Activated CD8-positive, alpha-beta memory T cell treated with anti-CD3 and anti-CD28 coated beads, Interleukin-2, amount 50 U/mL, for 1 hour (primary cell): ENCODE measurements around the gene RAB23.

ENCODE experiments used
- DNase-seq: peaks from one replicate; pipeline ENCODE4 v3.0.0-alpha.2; 2020; ENCODE audit errors: extremely low read depth

The RAB23 gene

GRCh38 chr6:57242505-57242904, 20.4 kb upstream of the RAB23 start:
- DNase-seq: no peak

DNA sequence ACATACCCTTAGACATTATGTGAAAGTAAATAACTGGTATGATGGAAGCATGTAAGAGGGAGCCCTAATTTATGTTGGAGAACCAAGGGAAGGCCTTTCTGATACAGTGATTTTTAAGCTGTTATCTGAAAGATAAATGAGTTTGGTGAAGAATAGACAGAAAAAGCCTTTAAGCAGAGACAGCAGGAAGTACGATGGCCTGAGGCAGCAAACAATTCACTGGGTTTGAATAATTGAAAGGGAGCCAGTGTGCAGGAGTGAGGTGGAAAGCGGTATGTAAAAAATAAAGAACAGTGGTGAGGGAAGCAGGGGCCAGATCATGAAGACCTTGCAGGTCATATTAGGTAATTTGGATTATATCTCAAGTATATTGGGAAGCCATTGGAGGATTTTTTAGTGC, 4.1 kb upstream of the RAB23 start:
- DNase-seq: no peak

GRCh38 chr6:57224769-57225515, 2.8 kb upstream of the RAB23 start:
- DNase-seq: no peak

DNA sequence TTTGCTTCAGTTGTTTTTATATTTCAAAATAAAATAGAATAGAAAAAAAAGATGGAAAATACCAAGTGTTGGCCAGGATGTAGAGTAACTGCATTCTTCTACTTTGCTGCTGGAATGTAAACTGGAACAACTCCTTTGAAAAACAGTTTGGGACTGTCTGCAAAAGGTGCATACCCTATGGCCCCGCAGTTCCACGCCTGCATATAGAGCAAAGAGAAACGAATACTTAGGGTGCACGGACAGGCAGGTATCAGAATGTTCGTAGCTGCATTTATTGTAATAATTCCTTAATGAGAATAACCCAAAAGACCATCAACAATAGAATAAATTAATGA, 603 bp upstream of the RAB23 start:
- no peak for DNase-seq

DNA sequence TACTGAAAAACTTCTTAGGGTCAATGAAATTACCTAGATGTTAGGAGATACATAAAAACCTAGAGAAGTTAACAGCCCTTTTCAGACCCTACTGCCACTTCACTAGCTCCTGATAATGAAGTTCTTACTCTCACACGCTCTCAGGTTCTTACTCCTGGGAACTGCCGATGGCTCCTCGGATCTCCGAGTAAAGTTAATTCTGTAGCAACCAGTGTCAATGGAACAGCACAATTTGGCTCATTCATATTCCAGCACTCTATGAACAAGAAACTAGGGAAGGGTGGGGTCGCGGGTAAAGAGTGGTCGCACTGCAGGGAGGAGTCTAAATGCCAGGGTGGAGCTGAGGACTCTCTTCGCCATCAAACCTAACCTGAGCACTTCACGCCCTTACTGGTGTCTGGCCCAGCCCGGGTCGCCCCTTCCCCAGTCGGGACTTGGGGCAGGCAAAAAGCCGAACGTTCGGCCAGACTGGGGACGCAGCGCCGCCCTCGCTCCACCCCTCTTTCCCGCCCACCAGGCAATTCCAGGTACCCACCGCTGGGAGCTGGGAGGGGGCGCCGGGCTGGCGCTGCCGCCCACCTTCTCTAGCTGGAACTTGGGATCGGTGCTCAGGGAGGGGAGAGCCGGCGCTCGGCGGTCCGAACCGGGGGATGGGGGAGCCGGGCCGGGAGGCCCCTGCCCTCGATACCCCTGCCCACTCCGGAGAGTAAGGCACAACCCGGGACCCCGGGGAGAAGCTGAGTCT, 744 bp downstream of the RAB23 start:
- no peak for DNase-seq

GRCh38 chr6:57220083-57220703, 1.9 kb downstream of the RAB23 start:
- DNase-seq: no peak

DNA sequence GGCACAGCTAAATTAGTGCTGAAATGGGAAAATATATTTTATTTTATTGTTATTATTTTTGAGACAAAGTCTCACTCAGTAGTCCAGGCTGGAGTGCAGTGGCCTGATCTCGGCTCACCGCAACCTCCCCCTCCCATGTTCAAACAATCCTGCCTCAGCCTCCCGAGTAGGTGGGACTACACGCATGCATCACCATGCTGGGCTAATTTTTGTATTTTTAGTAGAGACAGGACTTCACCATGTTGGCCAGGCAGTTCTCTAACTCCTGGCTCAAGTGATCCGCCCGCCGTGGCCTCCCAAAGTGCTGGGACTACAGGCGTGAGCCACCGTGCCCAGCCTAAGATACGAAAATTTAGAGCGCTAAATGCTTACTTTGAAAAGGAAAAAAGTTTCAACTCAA, 4.8 kb downstream of the RAB23 start:
- DNase-seq: no peak

DNA sequence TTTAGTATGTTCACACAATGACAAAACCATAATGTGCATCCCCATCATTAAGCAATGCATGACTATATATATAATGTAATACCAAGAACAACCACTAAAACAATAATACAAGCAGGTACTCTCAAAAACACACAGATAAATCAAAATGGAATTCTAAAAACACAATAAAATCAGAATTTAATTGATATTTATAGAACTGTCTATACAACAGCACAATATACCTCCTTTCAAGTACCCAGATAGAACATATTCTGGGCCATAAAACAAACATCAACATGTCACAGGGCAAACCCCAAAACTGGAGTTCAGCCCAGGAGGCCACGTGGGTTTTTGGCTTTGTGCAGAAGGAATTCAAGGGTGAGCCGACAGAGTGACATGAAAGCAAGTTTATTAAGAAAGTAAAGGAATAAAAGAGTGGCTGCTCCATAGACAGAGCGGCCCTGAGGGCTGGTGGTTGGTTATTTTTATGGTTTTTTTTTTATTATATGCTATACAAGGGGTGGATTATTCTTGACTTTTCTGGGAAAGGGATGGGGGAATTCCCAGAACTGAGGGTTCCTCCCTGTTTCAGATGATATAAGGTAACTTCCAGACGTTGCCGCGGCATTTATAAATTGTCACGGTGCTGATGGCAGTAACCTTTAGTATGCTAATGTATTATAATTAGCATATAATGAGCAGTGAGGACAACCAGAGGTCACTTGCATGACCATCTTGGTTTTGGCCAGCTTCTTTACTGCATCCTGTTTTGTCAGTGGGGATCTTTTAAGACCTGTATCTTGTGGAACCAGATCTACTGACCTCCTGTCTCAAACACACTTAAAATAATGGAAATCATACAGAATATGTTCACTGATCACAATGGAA, 5.6 kb downstream of the RAB23 start:
- DNase-seq: no peak

- no peak for DNase-seq
Measured at GRCh38 chr6:57215260-57215659, 6.8 kb downstream of the RAB23 start.

GRCh38 chr6:57210060-57210459, 12.0 kb downstream of the RAB23 start:
- DNase-seq: no peak

- no peak for DNase-seq
Measured at GRCh38 chr6:57209030-57209429, 13.1 kb downstream of the RAB23 start.

DNA sequence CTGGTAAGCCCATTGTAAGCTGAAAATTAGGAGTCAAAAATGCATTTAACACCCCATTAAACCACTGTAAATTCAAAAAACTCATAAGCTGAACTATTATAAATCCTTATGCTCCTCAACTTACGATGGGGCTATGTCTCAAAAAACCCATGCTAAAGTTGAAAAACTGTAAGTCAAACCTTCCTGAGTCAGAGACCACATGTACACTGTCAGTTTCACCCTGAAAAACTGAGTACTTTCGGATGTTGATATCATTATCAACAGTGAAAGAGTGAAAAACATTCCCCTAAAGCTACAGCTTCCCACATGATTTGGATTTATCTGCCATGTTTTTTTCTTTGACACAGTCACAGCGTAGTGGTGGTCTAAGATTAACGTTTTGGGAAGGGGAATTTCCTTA, 14.2 kb downstream of the RAB23 start:
- DNase-seq: no peak

GRCh38 chr6:57207141-57207540, 15.0 kb downstream of the RAB23 start:
- DNase-seq: no peak

GRCh38 chr6:57205550-57206328, 16.4 kb downstream of the RAB23 start:
- DNase-seq: no peak

DNA sequence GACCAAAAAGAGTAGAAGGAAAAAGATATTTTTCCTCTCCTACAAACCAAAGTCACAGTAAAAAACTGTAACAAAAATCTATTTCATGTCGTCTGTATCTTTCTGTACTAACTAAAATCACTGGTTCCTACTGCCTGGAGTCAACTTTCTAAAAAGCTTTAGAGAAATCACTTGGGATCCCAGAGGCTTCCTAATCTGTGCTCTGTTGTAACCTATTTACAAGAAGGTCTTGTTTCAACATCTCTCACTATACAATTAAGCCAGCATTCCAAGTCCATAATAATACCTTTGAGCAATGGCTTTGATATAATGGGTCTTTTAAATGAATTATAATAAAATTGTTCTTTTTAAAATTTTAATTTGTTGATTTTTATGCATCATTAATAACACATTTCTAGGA, 20.4 kb downstream of the RAB23 start:
- no peak for DNase-seq

DNA sequence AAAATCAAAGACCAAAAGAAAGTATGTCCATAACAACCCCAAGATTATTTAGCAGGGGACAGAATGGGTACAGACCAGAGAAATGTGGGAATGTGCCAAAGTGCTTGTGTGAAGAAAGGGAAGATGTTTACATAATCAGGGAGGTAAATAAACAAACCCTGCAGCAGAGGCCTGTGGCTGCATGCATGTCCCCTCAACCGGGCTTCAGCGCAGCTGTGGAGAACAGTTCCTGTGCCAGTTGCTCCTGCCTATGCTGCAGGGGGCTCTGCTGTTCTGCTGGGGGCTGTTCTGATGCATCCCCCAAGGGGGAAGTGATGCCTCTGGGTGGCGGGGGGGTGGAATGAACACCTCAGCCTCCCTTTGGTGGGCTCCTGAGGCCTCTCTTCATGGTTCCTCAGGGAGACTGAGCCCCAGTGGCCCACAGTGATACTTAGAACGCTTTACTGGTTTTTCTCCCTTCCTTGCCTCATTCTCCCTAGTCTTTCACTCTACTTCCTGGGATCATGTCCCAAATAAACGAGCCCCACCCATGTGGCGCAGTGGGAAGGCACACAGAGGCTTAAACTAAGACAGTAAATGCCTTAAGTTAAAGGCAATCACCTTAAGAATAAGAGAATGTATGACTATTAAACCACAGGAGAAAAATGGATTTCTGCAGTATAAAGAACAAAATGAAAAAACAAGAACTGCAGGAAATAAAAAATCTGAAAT, 23.0 kb downstream of the RAB23 start:
- DNase-seq: no peak

- no peak for DNase-seq
Measured at GRCh38 chr6:57195457-57195856, 26.6 kb downstream of the RAB23 start.

GRCh38 chr6:57193177-57193576, 28.9 kb downstream of the RAB23 start:
- no peak for DNase-seq

DNA sequence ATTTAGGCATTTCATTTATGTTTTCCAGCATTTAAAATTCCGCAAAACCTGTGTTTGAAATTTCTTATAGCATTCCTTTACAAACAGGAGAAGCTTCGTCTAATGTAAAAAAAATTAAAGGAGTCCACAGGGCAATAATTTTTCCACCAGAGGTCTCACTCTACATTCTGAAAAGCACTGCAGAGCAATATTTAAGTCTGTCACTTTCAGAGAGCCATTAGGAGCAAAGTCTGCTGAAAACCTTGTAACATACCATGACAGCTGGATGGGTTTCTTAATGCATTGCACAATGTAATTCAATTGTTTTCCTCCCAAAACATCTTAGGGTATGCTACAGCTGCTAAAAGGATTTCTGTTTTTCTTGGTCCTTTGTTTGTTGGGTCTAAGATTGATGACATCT, 32.0 kb downstream of the RAB23 start:
- DNase-seq: no peak

DNA sequence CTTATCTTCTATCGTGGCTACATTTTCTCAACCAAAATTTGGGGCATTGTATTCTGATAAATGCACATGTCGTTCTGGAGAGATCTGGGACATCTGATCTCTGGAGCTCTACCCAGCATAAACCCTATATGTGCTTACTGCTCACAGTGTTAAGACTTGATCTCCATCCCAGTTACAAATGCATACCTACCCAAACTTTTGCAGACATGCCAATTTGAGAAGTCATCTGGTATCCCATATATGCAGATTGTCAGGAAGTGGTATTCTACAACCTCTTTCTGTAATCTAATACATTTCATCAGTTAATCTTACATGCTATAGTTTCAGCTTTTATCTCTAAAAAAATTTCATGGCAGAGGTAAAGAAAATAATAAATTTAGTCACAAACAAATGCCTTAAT, 38.8 kb downstream of the RAB23 start:
- no peak for DNase-seq

DNA sequence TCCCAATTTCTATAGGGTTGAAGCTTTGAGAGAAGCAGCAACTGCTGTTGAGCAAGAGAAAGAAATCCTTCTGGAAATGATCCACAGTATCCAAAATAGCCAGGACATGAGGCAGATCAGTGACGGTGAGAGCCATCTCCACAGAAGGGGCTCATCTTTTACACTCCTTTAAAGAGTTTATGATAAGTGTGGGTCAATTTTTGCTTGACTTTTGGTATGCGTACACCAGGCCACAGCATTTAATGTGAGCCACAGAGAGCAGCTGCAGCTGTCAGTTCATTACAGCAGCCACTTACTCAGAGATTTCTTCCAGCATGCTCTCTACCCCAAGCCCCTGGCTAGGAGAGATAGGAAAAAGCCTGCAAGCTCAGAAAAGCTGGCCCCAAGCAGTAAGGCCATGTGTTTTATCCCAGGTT, 40.1 kb downstream of the RAB23 start:
- DNase-seq: no peak
